Measurements from ENCODE around the gene ITGA1.

Gene ITGA1

DNA sequence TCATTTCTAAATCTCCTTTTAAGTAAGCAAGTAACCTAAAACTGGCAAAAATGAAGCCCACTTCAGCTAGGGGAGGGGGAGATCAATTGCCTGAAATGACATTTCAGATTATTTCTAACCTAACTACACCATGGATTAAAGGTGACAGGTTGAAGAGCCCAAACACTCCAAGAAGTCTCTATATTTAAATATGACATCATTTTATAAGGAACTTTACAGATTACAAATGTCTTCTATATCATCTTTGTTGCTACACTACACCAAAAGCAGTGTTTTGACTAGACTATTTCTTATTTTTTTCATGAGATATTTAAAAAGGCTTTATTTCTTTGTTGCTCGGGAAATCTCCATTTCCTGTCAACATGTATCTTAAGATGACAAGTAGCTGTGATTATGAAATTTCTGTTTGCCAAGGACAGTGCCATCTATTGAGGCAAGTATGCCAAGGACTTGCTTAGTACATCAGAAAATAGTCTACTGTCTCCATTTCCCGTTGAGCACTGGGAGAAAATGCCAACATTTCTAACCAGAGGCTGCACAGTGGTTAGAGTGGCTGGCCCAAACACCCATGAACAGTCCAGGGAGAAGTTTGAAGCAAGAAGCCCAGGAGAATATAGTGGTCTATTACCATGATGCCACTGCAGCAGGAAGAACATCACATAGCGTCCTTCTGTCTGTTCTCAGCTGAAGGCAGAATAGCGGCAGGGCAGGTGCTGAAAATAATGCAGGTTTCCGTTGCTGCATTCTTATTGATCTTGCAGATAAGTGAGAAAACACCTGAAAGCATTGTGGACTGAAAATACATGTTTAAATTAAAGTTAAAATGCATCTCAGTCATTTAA, 108.1 kb downstream of the ITGA1 start:
- DNase-seq (ENCODE audit: low read depth in 2 of 2): no peak

DNA sequence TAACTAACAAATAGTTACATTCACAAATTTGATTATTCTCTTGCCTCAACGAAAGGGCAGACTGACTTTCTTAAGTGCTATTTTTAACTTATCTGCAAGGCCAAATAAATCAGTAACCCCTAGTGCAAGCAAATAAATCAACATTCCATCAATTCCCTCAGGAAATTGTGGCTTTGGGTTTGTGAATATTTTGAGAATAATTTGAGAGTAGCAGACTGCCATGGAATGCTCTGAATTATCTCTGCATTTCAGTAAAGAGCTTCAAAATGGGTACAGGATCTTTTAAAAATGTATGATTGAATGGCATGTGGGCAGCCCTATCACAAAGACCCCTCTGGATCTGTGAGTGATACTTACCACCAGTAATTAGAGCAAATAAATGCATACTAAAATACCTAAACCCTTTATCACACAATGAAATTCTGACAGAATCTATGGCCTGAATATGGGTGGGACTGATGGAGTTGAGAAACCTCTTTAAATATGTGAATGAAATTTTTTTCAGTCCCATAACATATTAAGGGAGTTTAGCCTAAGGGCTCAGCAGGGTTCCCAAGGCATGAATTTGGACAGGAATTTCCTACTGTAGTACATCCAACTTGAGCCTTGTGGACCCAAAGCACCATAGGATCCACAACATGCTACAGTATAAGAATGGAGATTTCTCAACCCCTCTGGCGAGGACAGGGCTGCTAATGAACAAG, 109.0 kb downstream of the ITGA1 start:
- no peak for DNase-seq (ENCODE audit: low read depth in 2 of 2)

DNA sequence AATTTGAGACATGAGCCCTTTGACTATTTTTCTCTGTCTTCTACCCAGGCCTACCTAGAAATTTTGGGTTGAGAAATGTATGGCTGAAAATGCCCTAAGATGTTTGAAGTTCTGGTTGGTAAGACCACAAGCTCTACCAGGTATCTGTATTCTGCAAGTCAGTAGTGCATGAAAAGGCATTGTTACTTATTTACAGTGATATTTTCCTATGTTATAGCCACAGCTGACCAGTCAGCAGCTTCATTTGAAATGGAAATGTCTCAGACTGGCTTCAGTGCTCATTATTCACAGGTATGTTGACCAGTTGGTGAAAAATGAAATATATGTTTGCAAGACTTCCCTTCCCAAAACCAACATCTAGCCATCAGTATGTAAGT, 109.5 kb downstream of the ITGA1 start:
- no peak for DNase-seq (ENCODE audit: low read depth in 2 of 2)

DNA sequence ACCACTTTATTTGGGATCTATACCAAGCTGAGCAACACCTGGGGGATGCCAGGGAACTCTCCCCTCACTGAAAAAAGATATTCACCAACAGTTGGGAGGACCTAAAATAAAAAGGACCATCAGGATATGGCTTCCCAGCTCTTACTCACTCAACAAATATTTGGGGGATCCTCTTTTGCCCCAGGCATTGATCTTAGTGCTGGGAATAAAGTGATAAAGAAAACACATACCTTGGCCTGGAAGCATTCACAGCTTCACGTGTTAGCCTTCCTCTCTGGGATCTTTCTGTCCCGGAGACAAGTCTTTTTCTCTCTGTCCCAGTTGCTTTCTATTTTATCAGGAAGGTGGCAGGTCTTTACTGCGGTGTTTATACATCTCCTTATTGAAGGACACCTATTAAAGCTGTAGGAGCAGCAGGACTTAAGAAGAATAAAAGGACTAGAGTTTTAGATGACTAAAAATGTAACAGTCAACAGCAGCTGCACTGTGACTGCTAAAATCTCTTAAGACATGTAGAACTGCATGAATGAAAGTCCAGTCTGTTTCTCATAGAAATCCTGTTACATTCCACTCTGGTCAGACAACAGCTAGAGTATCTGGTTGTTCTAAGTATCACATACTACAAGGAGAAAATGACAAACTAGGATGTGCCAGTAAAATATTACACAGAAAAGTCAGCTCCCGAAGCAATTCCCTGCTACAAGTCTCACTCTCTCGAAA, 111.4 kb downstream of the ITGA1 start:
- DNase-seq (ENCODE audit: low read depth in 2 of 2): no peak

DNA sequence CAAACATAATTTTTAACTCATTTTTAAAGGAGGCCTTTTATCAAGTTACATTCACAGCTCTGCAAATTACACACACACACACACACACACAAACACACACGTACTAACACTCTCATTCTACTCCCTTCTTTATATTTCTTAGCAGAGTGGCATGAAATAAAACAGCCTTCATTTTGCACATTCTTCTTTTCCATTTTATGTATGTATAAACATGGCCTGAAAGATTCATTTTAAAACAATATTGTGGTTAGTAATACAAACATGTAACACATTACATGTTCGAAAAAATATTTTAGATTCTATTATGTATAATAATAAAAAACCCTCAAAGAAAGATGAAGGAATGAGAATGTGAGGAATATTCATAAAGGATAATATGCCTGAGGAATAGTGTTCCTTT, 115.4 kb downstream of the ITGA1 start:
- DNase-seq (ENCODE audit: low read depth in 2 of 2): no peak

DNA sequence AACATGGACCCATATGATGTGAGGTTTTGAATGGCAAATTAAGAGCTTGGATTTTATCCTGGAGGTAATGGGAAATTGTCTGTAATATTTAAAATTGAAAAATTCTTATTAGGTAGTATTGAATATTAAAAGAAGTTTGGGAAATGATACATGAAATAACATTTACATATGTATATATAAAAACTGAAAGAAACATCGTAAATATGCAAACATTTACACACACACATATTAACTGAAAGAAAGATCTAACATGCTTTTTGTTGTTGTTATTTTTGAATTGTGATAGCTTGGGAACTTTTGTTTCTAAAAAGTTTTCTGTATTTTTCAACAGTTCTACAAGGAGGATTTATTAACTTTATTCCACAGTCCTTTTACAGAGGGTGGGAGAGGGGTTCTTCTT, 118.6 kb downstream of the ITGA1 start:
- DNase-seq (ENCODE audit: low read depth in 2 of 2): no peak

DNA sequence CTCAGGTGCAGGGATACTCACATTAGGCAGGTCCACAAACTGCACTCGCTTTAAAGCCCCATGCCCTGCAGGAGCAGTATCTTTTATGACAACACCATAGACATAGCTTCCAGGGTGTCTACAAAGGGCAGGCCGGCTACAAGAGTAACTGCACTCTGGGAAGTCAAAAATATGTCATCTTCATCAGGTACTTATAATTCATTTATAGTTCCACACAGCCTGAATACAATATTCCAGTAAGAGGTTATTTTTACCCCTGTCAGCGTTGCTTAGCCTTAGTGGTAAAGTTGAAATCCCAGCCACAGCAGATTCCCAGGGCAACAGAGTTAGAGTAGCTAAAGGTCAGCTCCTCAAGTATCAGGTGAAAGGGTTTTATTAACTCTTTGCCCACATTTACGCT, 119.1 kb downstream of the ITGA1 start:
- DNase-seq (ENCODE audit: low read depth in 2 of 2): no peak

DNA sequence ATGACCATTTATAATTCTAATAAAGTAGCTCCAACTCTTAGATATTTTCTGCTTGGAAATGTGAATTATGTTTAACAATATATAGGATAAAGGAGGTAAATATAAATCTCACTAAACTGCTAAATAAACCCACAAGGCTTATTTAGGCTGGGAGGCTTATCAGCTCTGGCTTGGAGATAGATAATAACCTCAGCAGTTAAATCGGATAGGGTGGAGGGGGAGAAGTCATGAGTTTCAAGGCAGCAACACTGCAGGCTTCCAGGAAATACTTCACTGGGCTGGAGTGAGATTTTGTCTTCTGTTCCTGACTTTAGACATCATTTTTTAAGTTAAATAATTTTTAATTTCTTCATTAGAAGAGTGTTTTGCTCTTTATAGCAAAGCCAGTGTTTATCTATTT, 121.5 kb downstream of the ITGA1 start:
- no peak for DNase-seq (ENCODE audit: low read depth in 2 of 2)

DNA sequence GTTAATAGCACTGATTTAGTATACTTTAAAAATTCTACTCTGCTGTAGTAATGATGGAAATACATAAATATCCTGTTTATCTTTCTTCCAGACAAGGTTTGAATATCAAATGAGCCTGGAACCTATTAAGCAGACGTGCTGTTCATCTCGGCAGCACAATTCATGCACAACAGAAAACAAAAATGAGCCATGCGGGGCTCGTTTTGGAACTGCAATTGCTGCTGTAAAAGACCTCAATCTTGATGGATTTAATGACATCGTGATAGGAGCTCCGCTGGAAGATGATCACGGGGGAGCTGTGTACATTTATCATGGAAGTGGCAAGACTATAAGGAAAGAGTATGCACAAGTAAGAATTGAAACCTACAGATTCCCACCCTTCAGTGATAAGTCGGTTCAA, 122.4 kb downstream of the ITGA1 start:
- no peak for DNase-seq (ENCODE audit: low read depth in 2 of 2)

DNA sequence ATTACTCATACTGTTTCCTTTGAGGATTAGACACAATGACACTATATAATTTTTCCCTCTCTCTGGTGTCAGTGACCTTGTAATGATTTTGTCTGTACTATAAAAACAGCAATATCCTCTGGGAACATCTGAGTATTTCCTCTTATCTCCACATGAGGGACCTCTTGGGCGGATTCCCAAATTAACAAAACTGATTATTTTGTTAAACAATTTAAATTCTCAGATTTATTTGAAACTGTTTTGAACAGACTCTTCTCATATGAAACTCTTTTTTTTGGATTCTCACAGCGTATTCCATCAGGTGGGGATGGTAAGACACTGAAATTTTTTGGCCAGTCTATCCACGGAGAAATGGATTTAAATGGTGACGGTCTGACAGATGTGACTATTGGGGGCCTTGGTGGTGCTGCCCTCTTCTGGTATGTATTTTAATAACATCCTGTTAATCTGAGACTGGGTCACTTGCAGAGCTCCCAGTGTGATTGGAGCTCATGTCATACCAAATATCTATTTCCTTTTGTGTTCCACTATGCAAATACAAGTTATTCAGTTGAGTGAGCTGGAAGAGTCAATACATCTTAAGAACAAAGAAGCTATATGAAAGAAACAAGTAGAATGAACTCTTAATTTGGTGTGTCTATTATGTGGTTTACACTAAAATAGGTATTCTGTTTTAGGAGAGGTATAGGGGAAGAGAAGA, 127.6 kb downstream of the ITGA1 start:
- peak; percentile 3 to 49 for DNase-seq (ENCODE audit: low read depth in 2 of 2)

DNA sequence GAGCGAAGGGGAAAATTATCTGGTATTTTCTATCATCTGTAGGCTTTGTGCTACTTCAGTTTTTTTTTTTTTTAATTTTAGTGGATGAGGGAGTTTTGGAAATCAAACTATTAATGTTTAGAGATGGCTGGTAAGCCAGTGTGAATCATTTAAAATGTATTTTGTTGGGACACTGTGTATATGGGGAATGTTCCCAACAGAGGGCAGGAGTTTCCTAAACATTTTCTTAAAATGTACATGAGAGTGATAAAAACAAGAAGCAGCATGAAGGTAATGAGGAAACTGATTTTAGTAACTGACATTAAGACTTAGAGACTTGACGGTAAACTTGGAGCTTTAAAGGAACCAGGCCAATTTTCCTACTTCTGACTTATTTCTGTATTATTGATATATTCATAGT, 133.2 kb downstream of the ITGA1 start:
- no peak for DNase-seq (ENCODE audit: low read depth in 2 of 2)

DNA sequence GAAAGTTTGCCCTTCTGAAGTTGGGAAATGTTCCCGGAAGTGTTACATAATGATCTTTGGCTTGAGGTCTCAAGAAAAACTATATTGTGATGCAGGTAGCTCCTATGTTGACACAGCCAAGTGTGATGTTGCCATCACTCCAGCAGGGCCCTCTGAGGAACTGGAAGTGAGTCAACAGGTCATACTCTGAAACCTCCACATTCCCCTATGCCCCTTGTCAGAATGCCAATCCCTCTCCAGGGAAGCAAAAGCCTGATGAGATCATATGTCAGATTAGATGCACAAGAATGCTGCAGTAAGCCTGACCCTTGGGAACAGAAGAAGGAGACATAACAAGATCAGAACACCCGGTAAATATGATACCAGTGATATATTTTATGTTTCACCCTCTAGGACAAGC, 134.7 kb downstream of the ITGA1 start:
- no peak for DNase-seq (ENCODE audit: low read depth in 2 of 2)

DNA sequence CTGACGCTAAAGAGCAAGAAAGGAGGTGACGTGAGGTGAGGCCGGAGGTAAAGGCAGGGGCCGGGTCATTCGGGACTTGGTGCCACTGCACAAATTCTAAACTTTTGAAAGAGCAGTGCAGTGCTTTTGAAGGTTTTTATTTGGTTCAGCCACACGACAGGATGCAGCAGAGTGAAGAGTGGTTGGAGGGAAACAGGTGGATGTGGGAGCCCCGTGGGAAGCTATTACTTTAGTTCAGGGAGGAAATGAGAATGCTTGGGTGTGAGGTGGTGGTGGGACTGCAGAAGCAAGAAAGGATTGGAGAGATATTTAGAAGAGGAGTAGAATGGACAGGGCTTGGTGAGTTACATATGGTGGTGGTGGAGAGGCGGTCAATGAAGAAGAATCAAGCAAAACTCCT, 136.7 kb downstream of the ITGA1 start:
- no peak for DNase-seq (ENCODE audit: low read depth in 2 of 2)

DNA sequence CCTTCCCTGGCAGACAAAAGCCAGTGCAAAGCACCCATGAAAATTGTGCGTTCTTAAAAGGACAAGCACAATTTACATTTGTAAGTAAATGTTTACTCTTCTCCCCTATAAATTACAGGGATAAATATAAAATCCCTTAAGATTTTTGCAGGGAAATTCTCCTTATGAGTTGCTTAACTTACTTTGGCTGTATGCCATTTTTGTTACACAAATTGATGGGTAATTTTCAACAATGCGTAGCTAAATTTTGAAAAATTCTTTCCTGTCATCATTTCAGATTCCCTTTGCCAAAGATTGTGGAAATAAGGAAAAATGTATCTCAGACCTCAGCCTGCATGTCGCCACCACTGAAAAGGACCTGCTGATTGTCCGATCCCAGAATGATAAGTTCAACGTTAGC, 137.3 kb downstream of the ITGA1 start:
- no peak for DNase-seq (ENCODE audit: low read depth in 2 of 2)

DNA sequence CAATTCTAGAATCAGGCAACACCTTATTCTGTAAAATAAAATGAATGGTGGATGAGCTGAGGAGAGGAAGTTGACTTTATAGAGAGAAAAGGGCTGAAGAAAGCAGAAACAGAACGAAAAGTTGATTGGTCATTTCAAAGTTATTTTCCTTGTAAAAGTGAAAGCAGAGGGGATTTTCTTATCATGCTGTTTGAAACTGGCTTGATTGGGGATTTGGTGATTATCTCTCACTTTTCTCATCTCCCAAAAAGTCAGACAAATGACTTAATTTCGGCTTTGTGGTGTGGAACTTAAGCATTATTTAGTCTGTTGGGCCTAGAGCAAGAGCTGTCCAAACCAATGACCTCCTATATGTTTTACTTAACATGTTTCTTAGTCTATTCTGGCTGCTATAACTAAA, 141.0 kb downstream of the ITGA1 start:
- DNase-seq (ENCODE audit: low read depth in 2 of 2): no peak

DNA sequence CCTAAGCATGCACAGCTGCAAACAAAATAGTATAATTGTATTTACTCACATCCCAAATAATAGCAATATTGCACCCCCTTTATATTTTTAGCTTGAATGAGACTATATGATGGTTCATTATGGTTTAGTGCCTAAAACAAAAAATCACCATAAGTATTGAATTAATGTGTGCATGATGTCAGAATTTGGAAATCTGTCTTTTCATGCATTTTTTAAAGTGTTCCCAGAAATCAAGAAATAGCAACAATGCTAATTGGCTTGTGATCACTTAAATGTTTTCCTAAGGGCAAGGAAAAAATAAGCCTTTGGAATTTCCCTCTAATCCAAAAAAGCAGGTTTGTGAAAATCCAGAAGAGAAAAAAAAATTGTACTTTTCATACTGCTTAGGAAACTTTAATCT, 150.5 kb downstream of the ITGA1 start:
- no peak for DNase-seq (ENCODE audit: low read depth in 2 of 2)

DNA sequence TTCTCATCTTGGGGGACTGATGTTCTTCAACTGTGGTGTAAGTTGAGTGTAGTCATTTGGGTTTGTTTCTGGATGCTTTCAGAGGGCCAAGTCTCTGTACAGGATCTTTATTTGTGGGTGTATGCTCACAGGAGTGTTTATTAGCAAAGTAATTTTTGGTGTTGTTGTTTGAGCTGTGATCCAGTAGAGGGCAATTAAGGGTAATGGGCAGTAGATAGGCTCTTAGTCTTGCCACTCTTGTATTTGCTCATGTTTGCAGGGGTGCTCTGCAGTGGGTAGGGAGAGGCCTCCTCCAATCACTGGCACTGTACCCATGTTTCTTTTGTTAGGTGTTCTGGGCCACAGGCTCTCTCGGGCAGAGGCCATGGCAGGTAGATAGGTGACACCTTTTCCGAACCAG, 155.6 kb downstream of the ITGA1 start:
- no peak for DNase-seq (ENCODE audit: low read depth in 2 of 2)

DNA sequence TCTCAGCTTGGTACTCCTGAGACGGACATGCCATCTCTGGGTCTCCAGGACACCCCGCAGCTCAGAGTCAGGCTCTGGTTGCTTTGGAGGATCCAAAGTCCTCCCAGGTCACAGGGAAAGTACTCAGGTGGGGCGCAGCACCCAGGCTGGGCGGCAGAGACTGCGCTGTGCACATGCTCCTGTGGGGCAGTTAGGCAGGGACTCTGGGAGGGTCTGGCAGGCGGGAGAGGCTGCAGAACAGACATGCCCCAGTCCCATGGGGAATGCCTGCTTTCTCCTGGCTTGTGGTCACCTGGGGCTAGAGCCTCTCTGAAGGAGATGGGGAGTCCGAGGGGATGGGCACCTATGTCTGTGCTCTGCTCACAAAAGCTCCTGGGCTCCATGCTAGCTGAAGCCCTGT, 156.1 kb downstream of the ITGA1 start:
- no peak for DNase-seq (ENCODE audit: low read depth in 2 of 2)

DNA sequence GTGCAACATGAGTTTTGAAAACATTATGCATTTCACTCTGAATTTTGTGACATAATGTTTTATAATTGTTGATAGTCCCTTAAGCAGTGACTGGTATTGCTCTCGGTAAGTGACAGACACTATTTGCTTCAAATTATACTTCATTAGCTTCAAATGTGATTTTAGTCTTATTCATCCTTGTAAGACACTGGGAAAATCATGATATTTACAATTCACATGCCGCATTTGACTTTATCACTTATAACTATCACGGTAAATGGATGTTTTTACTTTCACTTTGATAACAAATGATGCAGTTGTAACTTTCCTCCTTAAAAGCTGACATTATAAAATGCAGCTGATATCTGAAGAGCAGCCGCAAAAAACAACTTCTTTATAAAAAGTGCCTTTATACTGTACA, 157.3 kb downstream of the ITGA1 start:
- no peak for DNase-seq (ENCODE audit: low read depth in 2 of 2)

DNA sequence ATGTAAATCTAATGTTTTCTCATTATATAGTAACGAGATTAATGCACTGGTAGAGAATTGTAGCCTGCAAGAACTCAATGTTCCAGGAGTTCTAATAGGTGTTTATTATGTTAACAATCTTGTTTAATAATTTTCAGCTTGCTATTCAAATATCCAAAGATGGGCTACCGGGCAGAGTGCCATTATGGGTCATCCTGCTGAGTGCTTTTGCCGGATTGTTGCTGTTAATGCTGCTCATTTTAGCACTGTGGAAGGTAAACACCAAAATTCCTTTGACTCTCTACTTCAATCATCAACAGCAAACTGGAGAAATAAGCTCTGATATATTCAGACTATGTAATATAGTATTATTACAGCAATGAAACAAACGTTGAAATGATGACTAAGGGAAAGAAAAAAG, 159.5 kb downstream of the ITGA1 start:
- DNase-seq (ENCODE audit: low read depth in 2 of 2): no peak

DNA sequence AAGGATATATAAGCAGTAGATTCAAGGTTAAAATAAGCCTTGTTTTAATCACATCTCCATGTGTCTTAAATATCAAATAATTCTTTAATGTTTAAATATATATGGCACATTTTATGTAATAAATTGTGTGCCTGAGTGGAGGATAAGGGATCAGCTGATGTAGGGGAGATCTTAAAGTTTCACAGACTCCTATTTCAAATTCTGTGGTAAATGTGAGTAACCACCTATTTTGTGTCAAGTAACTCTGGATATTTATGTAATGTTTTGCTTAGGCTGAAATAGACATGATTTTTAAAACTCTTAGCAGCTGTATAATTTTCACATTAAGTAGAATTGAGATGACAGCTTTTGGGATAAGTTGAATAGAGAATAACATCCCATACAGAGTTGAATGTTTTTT, 160.1 kb downstream of the ITGA1 start:
- DNase-seq (ENCODE audit: low read depth in 2 of 2): no peak

DNA sequence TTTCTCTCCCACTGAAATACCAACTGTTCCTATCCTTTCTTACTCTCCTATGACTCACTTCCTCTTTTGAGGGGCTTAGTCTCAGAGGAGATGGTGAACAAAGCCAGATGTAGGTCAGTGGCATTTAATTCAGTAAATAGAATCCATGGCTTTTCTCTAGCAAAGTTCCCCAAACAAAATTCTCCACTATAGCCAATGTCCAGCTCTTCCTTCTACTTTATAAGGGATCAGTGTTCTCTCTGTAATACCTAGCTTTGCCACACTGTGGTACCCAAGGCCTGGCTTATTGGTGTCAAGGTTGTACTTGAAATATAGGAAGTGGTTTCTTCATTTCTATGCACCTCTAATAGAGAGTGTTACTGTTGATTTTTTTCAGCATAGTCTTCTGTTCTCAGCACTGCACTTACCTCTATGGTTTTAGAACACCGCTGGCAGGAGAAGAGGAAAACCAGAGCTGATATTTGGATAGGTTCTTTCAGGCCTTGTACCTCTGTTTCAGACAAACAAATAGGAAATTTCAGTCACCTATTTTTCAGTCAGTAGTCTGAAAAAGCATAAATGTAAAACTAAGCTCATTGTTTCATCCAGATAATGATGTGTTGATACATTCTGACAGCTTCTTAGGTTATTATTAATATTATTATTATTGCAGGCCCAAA, 160.8 kb downstream of the ITGA1 start:
- DNase-seq (ENCODE audit: low read depth in 2 of 2): peak; percentile 6 to 50
